Germinal center (tissue), 1 donor: Measurements from ENCODE around the gene PTPN2.
"Not testable (repeated sequence)": the region's sequence is repeated elsewhere in the genome, so short reads cannot be mapped to it uniquely, and the experiment has no call there.

ENCODE experiments used
- DNase-seq: peaks from one replicate; pipeline ENCODE4 v3.0.0; 2012; ENCODE audit warnings: mixed read lengths, low spot score

The PTPN2 gene

DNA sequence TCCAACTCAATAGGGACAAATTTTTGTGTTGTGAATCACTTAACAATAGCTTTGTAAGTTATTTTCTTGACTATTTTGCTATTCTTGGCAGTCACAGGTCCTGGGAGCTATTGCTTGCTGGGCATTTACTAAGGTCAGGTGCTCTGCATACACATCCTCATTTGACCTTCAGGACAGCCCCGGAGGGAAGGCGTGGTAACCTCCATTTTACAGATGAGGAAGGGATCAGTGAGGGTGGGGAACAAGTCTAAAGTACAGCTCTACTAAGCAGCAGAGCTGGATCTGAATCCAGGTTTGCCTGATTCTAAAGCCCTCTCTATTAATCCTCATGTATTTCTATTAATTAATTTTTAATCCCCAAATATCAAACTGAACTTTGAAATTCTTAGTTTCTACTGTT lies 58.8 kb downstream of the PTPN2 start:
- DNase-seq, result no peak

DNA sequence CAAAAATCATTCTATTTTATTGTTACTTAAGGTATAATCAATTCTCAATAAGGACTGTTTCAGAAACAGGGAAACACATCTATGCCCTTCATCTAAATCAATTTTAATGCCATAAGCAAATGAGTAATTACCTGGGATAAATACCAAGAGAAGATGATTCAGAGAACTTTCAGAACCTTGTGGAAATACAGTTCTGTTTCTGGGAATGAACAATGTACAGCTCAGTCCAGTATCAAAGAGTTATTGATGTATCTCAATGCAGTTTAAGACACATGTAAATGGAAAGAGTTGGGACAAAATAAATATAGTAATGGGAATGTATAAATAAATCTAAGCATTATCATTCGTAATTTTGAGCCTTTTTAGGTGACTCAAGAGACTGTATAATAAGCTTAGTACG lies 60.1 kb downstream of the PTPN2 start:
- no peak for DNase-seq

DNA sequence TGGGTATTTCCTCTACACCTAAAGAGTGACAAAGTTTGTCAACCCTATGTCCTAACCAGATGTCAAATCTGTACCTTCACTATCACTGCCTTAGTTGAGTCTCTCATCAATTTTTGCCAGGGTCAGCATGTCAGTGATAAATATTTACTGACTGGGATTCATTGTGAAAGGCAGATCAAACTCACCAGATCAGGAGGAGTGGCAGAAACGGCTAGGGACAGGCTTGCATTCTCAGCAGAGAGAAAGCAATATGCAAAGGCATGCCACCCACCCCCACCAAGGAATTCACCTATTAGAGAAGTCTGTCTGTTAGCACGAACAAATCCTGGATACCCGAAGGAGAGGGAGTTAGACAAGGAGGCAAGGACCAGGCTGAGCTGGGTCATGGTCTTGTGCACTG lies 62.6 kb downstream of the PTPN2 start:
- no peak for DNase-seq

DNA sequence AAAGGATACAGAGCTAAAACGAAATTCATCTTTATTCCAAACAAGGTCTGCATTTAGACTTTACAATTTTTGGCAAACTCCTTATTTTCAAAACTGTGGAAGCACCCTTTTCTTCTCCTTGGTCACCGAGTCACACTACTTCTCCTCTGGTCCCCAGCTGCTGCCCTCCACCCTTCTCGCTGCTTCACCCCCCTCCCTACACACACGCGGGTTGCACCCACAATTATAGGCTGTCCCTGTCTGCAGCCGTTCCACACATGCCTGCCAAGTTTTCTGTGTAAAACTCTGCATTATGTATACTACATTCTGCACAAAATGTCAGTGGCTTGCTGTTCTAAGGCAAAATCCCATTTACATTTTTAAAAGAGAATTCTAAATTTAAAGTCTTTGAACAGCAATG lies 63.5 kb downstream of the PTPN2 start:
- no peak for DNase-seq

DNA sequence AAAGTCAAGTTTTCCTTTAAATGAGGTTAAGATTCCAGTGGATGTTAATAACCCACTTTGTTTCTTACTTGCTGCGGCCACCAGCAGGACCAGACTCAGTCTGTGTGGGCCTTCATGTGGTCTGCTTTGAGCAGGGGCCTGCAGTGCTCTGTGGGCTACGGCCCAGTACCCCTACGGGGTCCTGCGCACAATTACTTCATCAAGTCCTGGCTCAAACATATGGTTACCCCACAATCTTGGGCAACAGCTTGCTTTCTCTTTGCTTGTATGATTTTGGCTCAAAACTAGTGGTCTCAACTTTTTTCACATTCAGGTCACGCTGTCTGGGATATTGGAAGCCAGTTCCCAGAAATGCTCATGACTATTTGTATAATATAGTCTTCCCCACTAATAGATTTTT lies 64.2 kb downstream of the PTPN2 start:
- DNase-seq, result no peak

DNA sequence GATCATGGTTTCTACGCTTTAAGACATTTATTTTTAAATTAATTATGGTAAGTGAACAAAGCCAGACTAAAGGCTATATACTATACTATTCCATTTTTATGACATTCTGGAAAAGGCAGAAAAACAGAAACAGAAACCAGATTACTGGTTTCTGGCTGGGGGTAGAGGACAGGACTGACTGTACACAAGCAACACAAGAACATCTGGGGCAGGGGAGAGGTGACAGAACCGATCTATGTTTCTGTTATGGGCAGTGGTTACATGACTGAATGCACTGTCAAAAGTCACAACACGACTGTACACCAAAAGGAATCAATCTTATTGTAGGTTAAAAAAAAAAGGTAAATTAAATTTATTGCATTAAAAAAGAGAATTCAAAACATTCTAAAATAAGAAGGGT lies 64.7 kb downstream of the PTPN2 start:
- no peak for DNase-seq

DNA sequence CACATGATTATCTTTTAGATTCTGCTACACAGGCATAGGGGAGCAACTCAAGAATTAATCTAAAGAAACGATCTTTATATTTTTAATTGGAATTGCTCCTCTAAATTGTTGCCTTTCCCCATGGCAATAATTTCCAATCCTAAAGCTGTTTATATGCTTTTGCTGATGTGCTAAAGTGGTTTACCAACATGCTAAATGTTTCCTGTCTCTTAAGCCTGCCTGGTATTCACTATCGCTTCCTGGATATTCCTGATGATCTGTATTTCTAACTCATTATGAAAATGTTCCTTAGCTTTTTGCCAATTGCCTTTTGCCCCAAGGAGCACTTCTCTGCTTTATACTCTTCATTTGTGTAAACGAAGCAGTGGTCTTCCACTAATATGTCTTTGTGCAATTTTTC lies 65.8 kb downstream of the PTPN2 start:
- no peak for DNase-seq

DNA sequence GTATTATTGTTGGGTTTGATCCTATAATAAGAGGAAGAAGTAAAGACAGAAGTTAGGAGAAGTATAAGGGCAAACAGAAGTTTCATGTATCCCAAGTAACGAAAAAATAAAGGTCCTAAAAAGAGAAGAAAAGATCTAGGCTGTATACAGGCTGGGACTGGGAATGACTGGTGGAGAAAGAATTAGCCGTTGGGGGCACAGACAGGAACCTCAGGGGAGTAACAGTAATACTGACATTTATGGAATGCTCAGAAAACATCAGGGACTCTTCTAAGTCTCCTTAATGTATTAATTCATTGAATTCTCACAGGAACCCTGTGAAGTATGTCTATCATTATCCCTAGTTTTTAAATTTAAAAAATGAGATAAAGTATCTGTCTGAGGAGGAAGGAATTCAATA lies 67.6 kb downstream of the PTPN2 start:
- DNase-seq, result no peak

DNA sequence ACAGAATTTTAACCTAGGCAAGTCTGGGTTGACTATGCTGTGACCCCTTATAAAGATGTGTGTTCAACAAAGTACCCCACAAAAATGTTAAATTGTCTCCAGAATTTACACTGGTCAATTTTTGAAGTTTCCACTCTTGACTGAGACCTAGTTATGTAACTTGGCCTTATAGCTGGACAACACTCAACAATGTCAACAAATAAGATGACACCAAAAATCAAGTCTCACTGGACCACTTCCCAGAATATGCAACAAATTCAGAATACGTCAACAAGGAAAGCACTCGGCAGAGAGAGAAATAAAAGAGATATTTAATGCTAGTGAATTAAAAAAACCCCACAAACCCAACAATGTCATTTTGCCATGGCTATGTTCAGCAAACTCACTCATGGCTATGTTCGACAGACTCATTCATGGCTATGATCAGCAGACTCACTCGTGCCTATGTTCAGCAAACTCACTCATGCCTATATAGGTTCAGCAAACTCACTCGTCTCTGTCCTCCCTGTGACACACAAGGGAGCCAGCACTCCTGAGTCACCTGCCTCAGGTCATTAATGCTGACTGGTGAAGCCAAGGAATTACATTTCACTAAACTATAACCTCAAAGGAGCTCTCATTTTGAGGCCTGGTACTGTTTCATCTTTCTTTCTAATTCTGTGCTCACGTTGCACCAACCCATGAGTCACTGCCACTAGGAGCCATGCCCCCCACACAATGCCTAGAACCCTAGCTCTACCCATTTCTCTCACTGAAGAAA lies 72.7 kb downstream of the PTPN2 start:
- no peak for DNase-seq

DNA sequence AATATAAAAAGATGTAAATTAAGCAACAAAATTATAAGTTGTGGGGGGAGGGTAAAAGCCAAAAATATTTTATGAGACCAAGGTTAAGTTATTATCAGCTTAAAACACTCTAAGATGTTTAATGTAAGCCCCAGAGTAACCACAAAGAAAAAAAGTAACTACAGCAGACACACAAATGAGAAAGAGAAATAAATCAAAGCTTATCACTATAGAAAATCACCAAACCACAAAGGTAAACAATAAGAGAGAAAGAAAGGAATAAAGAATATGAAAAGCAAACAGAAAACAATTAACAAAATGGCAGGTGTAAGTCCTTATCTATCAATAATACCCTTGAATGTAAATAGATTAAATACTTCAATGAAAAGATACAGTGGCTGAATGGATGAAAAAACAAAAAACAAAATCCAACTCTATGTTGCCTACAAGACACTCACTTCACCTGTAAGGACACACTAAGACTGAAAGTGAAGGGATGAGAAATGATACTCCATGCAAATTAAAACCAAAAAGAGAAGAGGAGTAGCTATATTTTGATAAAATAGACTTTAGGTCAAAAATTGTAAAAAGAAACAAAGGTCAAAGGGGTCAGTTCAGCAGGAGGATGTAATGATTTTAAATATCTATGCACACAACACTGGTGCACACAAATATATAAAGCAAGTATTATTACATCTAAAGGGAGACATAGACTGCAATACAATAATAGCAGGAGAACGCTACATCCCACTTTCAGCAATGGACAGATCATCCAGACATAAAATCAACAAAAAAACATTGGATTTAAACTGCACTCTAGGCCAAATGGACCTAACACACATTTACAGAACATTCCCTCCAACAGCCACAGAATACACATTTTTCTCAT lies 80.7 kb downstream of the PTPN2 start:
- no peak for DNase-seq

DNA sequence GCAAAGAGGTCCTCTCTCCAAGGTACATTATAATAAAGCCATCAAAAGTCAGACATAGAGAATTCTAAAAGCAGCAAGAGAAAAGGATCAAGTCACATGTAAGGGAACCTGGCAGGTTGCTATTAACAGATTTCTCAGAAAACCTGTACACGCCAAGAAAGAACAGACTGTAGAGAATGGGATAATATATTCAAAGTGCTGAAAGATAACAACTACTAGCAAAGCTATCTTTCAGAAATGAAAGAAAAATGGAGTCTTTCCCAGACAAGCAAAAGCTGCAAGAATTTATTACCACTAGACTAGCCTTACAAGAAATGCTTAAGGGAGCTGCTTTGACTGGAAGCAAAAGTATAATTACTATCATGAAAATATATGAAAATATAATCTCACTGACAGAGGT lies 81.5 kb downstream of the PTPN2 start:
- no peak for DNase-seq

DNA sequence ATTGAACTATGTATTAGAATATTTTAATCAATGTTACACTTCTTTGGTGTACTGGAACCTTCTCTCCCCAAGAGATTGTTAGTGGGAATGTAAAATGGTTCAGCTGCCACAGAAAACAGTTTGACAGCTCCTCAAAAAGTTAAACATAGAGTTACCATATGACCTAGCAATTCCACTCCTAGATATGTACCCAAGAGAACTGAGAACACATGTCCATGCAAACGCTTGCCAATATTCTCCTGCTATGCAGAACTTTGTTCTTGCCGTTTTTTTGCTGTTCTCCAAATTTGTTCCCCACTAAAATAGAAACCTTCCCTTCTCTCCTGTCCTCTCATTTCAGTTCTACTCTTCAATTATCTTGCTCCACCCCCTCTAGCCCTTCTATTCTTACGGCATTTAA lies 87.6 kb downstream of the PTPN2 start:
- no peak for DNase-seq

DNA sequence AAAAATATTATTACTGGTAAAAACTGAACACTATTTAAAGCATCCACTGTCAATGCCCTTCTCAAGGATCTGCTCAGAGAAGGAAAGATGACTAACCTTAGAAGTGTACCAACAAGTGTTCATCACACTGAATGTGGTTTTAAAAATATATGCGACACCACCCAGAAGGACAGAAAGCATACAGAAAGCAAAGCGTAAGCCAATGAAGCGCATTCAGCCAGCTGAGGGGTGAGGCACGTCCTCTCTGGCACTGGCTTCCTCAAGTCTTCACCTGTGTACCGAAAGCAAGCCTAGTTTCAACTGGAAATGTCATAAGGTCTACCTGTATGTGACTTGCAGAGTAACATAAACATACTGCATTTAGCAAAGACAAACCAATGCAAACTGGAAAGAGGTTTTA lies 92.4 kb downstream of the PTPN2 start:
- no peak for DNase-seq

DNA sequence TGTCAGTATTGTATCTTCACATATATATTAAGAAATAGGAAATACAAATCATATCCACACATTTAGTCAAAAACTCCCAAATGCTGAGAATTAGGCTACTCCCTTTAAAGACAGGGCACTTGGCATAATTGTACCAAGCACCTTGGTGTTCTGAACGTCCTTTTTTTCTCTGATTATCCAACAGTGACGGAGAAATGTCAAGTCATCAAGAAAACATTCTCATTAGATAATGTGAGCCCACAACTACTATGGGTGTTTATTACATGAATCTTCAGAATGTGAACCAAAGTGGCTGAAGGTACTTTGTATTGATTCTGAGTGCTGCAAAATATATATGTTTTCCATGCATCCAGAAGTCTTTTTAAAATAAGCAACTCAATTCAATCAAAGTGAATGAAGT lies 97.4 kb downstream of the PTPN2 start:
- DNase-seq, result no peak

DNA sequence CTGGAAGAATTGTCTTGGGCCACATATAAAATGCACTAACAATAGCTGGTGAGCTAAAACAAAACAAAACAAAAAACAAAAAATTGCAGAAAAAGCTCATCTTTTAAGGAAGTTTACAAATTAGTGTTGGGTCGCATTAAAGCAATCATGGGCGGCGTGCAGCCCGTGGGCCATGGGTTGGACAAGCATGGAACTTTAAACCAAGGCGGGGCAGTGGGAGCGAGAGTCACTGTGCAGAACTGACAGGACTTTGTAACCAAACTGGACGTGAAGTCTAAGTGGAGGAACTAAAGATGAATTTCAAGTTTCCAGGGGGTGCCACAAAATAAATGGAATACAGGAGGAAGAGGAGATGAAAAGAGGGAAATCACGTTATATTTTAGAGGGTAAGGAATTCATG lies 100.5 kb downstream of the PTPN2 start:
- DNase-seq, result no peak

DNA sequence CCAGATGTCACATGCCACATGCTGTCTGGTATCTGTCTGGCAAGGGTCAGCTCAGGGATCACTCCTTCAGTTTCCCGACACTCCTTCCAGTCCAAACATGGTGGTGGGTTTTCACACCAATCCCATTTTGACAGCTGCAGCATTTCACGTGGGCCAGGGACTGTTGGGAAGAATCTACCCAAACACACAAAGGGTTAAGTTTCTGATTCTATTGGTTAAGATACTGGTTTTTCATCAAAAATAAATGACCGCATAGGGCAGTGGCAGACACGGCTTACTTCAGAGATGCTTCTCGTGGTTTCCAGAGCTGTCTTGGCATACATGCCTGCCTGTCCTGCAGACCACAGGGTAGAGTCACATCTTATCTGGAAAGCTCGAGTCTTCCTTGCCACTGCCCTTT lies 101.5 kb downstream of the PTPN2 start:
- no peak for DNase-seq

DNA sequence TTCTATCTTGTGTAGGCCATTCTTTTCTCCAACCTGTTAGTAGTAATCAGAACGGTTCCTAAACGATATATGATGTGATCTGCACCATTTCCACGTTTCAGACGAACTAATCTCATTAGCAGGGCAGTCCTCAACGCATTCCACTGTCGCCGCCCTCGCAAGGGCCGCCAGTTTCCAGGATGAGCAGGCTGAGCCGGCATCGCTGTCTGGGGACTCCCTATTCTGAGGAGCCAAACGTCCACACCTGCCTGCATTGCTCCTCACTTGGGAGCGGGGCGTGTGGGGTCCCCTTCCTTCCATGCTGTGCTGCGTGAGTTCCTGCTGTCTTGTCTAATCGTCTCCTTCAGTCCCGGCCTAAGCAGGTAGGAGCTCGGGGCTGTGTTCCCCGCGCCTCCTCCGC lies 104.6 kb downstream of the PTPN2 start:
- DNase-seq, result no peak

DNA sequence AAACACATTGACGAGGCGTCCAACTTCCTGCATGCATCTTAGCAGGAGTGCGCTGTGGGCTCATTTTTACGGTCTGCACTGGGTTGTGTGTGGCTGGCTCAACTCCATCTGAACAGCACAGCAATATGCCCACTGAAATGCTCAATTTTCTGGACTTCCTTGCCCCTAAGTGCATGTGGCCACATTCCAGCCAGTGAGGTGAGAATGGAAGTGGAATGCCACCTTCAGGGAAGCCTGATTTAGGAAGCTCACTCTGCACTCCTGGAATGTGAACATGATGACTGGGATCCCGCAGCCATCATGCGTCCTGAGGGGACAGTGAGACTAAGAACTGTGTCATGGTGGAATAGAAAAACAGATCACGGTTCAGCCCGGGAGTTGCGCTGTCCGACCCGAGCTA lies 105.0 kb downstream of the PTPN2 start:
- DNase-seq, result no peak

DNA sequence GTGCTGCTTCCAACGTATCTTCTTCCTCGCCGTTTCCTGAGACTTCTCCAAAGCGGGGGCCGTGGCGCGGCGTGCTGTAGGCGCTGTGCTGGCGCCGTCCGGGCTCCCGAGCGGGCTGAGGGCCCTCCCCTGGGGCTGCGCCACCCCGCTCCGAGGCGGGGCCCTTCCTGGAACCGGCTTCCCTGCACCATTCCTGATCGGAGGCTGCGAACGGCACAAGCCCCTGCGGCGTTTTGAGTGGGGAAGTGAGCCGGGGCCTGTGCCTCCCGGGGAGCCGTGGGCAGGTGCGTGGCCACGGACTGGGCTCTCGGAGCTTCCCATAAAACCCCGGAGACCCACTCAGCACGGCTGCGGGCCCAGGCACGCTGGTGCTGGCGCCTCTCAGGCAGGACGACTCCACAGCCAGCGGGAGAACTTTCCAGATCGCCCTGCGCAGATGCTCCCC lies 106.5 kb downstream of the PTPN2 start:
- no peak for DNase-seq

DNA sequence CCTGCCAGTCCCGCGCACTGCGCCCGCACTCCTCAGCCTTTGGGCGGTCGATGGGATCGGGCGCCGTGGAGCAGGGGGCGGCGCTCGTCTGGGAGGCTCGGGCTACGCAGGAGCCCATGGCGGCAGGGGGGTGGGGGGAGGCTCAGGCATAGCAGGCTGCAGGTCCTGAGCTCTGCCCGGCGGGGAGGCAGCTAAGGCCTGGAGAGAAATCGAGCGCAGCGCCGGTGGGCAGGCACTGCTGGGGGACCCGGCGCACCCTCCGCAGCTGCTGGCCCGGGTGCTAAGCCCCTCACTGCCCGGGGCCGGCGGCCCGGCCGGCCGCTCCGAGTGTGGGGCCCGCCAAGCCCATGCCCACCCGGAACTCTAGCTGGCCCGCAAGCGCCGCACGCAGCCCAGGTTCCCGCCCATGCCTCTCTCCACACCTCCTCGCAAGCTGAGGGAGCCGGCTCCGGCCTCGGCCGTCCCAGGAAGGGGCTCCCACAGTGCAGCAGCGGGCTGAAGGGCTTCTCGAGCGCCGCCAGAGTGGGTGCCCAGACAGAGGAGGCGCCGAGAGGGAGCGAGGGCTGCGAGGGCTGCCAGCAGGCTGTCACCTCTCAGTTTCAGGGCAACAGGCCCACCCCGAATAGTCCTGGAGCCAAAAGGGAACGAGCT lies 107.1 kb downstream of the PTPN2 start:
- no peak for DNase-seq

DNA sequence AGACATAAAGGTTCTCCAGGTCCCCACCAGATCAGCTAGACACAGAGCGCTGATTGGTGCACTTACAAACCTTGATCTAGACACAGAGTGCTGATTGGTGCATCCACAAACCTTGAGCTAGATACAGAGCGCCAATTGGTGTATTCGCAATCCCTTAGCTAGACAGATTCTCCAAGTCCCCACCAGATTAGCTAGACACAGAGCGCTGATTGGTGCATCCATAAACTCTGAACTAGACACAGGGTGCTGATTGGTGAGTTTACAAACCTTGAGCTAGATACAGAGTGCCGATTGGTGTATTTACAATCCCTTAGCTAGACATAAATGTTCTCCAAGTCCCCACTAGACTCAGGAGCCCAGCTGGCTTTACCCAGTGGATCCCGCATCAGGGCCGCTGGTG lies 107.6 kb downstream of the PTPN2 start:
- not testable (repeated sequence) for DNase-seq

DNA sequence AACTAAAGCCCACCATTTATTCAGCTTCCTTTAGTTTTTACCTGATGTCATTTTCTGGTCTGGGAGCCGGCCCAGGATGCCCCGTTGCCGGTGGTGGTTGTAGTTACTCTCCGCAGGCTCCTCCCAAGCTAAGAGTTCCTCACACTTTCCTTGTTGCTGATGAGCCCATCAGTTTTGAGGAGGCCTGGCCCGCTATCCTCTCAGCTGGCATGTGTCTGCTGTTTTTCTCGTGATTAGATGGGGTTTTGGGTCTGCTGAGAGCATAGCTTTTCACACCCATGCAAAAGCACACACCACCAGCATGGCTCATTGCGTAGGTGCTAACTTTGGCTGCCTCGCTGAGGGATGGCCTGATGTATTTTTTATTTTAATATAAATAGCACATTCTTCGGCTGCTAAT lies 109.1 kb downstream of the PTPN2 start:
- no peak for DNase-seq

DNA sequence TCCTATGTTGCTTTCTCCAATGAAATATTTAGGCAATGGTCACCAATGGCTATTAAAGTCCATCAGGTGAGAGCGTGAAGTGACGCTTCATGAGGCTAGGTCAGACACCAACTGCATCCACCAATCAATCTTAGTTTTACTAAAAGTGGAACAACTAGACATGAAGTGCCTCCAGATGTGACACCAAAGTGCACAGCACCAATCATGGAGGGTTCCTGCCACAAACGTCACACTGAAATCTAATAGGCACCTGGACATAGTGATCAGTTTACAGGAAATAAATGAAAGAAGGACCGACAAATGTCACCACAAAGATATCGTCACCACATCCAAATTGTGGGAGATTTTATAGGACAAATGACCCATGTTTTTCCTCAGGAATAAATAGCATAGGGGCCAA lies 110.7 kb downstream of the PTPN2 start:
- DNase-seq, result no peak
